Endothelial cell of umbilical vein (primary cell): ENCODE data around the gene CD200R1L. TPM values are rescaled to one million over a fixed set of nuclear protein-coding genes. Genes with fewer than 3 reads are reported as not detected.

ENCODE experiments used
- BruUV-seq: library from RNA; stranded (reverse); fragments of 400-500 nt; replicated peaks from 2 replicates; lab custom pipeline; 2021; lab: Mats Ljungman, UMichigan
- CTCF ChIA-PET: fragments of 300-600, 350-600 bp; sonication (Branson Sonifier 250); formaldehyde crosslinking; loops from one replicate; lab custom pipeline; 2021; ENCODE audit warnings: antibody characterized with exemption, inconsistent platforms; lab: Charles Lee
- POLR2A ChIA-PET: fragments of 300-600, 350-600 bp; sonication (Branson Sonifier 250); formaldehyde crosslinking; loops from one replicate; lab custom pipeline; 2021; ENCODE audit warnings: antibody characterized with exemption, inconsistent platforms; lab: Charles Lee
- DNase-seq: peaks from one replicate; pipeline ENCODE4 v3.0.0-alpha.2; 2011; ENCODE audit warnings: low read depth, low spot score
- FAIRE-seq: peaks from 2 replicates; lab custom pipeline; 2011; peaks lifted over from hg19 to GRCh38; lab: Jason Lieb, UNC
- H2AFZ ChIP-seq: 2 replicates; pipeline ENCODE4 v1.6.0; 2012; ENCODE audit warnings: low read depth, low read length, control low read depth, inconsistent platforms
- H3K27ac ChIP-seq: 2 replicates; pipeline ENCODE4 v1.5.1; 2011; ENCODE audit warnings: low read depth, mild to moderate bottlenecking, control low read depth, low read length, moderate library complexity; ENCODE audit not compliant: insufficient read depth
- H3K27me3 ChIP-seq, 2 experiments: 2 replicates each; pipeline versions ENCODE4 v1.6.0 to v1.6.1; 2011; ENCODE audit warnings: low read length in 2 of 2, mixed read lengths in 1 of 2; ENCODE audit not compliant: control insufficient read depth in 2 of 2, insufficient read depth in 2 of 2
- H3K36me3 ChIP-seq, 2 experiments: 2 replicates in 1 of 2; 3 replicates in 1 of 2; pipeline ENCODE4 v1.5.1; 2011; ENCODE audit warnings: low read length in 2 of 2, mild to moderate bottlenecking in 1 of 2, moderate library complexity in 1 of 2; ENCODE audit not compliant: control insufficient read depth in 2 of 2, insufficient read depth in 2 of 2; ENCODE audit errors: extremely low read depth in 1 of 2
- H3K4me1 ChIP-seq: 3 replicates; pipeline ENCODE4 v1.5.1; 2011; ENCODE audit warnings: mild to moderate bottlenecking, low read length; ENCODE audit not compliant: control insufficient read depth, insufficient read depth; ENCODE audit errors: extremely low read depth
- H3K4me2 ChIP-seq: 2 replicates; pipeline ENCODE4 v1.6.1; 2011; ENCODE audit warnings: low read length, control low read depth, mixed read lengths; ENCODE audit not compliant: insufficient read depth
- H3K4me3 ChIP-seq, 3 experiments: fragments of 200-600 bp in 1 of 3; sonication (generic), shearing (Covaris generic) in 1 of 3; replicated peaks in 1 of 3; 2 replicates each; pipeline ENCODE4 v1.5.1; 2011 to 2016; ENCODE audit warnings: control low read depth in 3 of 3, low read length in 3 of 3, mild to moderate bottlenecking in 2 of 3, inconsistent platforms in 1 of 3, low read depth in 1 of 3, moderate library complexity in 1 of 3; ENCODE audit not compliant: insufficient read depth in 1 of 3
- H3K79me2 ChIP-seq: 2 replicates; pipeline ENCODE4 v1.6.0; 2012; ENCODE audit warnings: low read length, inconsistent platforms; ENCODE audit not compliant: control insufficient read depth, insufficient read depth
- H3K9ac ChIP-seq: replicated peaks from 2 replicates; pipeline ENCODE3; 2011; ENCODE audit warnings: low read length, control low read depth; ENCODE audit not compliant: insufficient read depth; ENCODE audit errors: extremely low read depth
- H3K9me1 ChIP-seq: replicated peaks from 3 replicates; pipeline ENCODE4 v1.6.0; 2011; ENCODE audit warnings: mild to moderate bottlenecking, low read length; ENCODE audit not compliant: control insufficient read depth, insufficient read depth; ENCODE audit errors: extremely low read depth
- H3K9me3 ChIP-seq: replicated peaks from 2 replicates; pipeline ENCODE4 v1.5.1; 2012; ENCODE audit warnings: low read length, inconsistent platforms; ENCODE audit not compliant: control insufficient read depth, insufficient read depth
- H4K20me1 ChIP-seq: replicated peaks from 2 replicates; pipeline ENCODE3; 2011; ENCODE audit warnings: mild to moderate bottlenecking, low read length; ENCODE audit not compliant: control insufficient read depth, insufficient read depth; ENCODE audit errors: extremely low read depth
- CTCF ChIP-seq, 2 donors: IDR thresholded peaks; 1 replicate in 1 of 2; 2 replicates in 1 of 2; pipeline ENCODE4 v1.5.1; 2011; ENCODE audit warnings: low read length in 2 of 2, mild to moderate bottlenecking in 2 of 2, moderate library complexity in 2 of 2, control low read depth in 1 of 2, inconsistent platforms in 1 of 2, low read depth in 1 of 2; ENCODE audit not compliant: insufficient read depth in 1 of 2; ENCODE audit errors: extremely low read depth in 1 of 2
- EZH2 ChIP-seq: IDR thresholded peaks from 2 replicates; pipeline ENCODE4 v1.6.1; 2012; ENCODE audit warnings: borderline replicate concordance, low read depth, mild to moderate bottlenecking, moderate library complexity, low read length, inconsistent platforms; ENCODE audit not compliant: severe bottlenecking
- FOS ChIP-seq: IDR thresholded peaks from 2 replicates; pipeline ENCODE4 v1.6.1; 2011; ENCODE audit warnings: mild to moderate bottlenecking, low read length, moderate library complexity, borderline replicate concordance; ENCODE audit not compliant: insufficient read depth
- MAX ChIP-seq: IDR thresholded peaks from 2 replicates; pipeline ENCODE4 v1.6.1; 2011; ENCODE audit not compliant: insufficient read depth, insufficient read length
- POLR2AphosphoS5 ChIP-seq: IDR thresholded peaks from 2 replicates; pipeline ENCODE4 v1.6.1; 2012; ENCODE audit warnings: low read depth, mild to moderate bottlenecking, control low read depth, low read length, moderate library complexity; ENCODE audit not compliant: insufficient read depth
- dilution Hi-C: fragments of 300-500 bp; cut with MboI; formaldehyde crosslinking; loops from one replicate; pipeline ENCODE4 v1.15.0; 2019; ENCODE audit warnings: low sequenced_read_pairs; ENCODE audit not compliant: extremely low pct_ligation_motif_present
- intact Hi-C: fragments of 100-400 bp; cut with micrococcal nuclease; formaldehyde crosslinking; loops from one replicate; pipeline ENCODE4 v1.10.0; 2022
- polyA plus RNA-seq, 4 experiments: library from polyadenylated mRNA; depleted of rRNA in 3 of 4; stranded (reverse) in 3 of 4; unstranded in 1 of 4; fragments of >200 nt; gene quantifications; 2 replicates each; pipeline versions ENCODE4 v1.2.1 to v1.2.3, GENCODE V29; 2011 to 2012; ENCODE audit warnings: missing spikeins in 1 of 4
- total RNA-seq: library from RNA; stranded (reverse); gene quantifications from 2 replicates; pipeline ENCODE4 v1.2.3, GENCODE V29; 2021

CD200R1L gene
- total and polyA plus RNA-seq, 2 donors (not counting 3 experiments of a cell fraction or from before 2014, with no cell fraction given): not detected

- no peaks in the 10 kb centered on the region for H3K27me3 ChIP-seq
- no peaks in the 10 kb centered on the region for H3K9me3 ChIP-seq
- no peak overlapping the region for H3K4me3 ChIP-seq
- ChIA-PET CTCF (no interaction called here), POLR2A (no interaction called here)
- dilution Hi-C loops (no loop called here), intact Hi-C loops (no loop called here)
- H3K4me2 ChIP-seq: no peak overlapping the region
- peaks cover 2% of the 10 kb centered on the region for H3K4me1 ChIP-seq
- FAIRE-seq (no peak), DNase-seq (no peak)
- no peaks in the 10 kb centered on the region for H3K36me3 ChIP-seq
- no peak overlapping the region for H3K9ac ChIP-seq
- no peaks in the 10 kb centered on the region for H3K9me1 ChIP-seq
- no TSS peak for BruUV-seq
- no peaks in the 10 kb centered on the region for H4K20me1 ChIP-seq
- no peak for TF ChIP-seq MAX
- TF ChIP-seq EZH2: no peak
- TF ChIP-seq FOS: no peak
- TF ChIP-seq POLR2AphosphoS5: no peak
- no peak for TF ChIP-seq CTCF (IDR thresholded peaks at IDR 0.05; ENCODE audit: extremely low read depth in 1 of 2, insufficient read depth in 1 of 2, low read depth in 1 of 2, low read length in 2 of 2)
- no peak overlapping the region for H3K27ac ChIP-seq
- no peaks in the 10 kb centered on the region for H3K79me2 ChIP-seq
- H2AFZ ChIP-seq: no peak overlapping the region
Observed at GRCh38 chr3:112767177-112767576, 79.5 kb downstream of the CD200R1L start.

Other genes starting within 250 kb of the CD200R1L start
- gene CCDC80, start 205.7 kb downstream of the CD200R1L start, total RNA-seq: 59.3 and 77.2 TPM in 2 replicates
- gene CCDC80, start 205.7 kb downstream of the CD200R1L start, polyA plus RNA-seq: 18.5 and 28.4 TPM in 2 replicates
- not detected in 2 replicates for gene CD200R1, start 128.2 kb upstream of the CD200R1L start, total RNA-seq
- not detected in 2 replicates for gene CD200R1, start 128.2 kb upstream of the CD200R1L start, polyA plus RNA-seq
- 13.7 and 15.4 TPM in 2 replicates for gene GTPBP8, start 144.1 kb upstream of the CD200R1L start, total RNA-seq
- 20.2 and 23.6 TPM in 2 replicates for gene GTPBP8, start 144.1 kb upstream of the CD200R1L start, polyA plus RNA-seq